NB4 (cell line): ENCODE data around the gene SSR1.

Experiments used
- TF ChIP-seq, protein P1 (sequence below): IDR thresholded peaks from one replicate; pipeline ENCODE4 v1.5.1; 2012; ENCODE audit warnings: low read depth, low read length
- TF ChIP-seq, protein P2 (sequence below): IDR thresholded peaks from 2 replicates; pipeline ENCODE4 v1.6.1; 2011; ENCODE audit warnings: low read depth, low read length

DNA sequence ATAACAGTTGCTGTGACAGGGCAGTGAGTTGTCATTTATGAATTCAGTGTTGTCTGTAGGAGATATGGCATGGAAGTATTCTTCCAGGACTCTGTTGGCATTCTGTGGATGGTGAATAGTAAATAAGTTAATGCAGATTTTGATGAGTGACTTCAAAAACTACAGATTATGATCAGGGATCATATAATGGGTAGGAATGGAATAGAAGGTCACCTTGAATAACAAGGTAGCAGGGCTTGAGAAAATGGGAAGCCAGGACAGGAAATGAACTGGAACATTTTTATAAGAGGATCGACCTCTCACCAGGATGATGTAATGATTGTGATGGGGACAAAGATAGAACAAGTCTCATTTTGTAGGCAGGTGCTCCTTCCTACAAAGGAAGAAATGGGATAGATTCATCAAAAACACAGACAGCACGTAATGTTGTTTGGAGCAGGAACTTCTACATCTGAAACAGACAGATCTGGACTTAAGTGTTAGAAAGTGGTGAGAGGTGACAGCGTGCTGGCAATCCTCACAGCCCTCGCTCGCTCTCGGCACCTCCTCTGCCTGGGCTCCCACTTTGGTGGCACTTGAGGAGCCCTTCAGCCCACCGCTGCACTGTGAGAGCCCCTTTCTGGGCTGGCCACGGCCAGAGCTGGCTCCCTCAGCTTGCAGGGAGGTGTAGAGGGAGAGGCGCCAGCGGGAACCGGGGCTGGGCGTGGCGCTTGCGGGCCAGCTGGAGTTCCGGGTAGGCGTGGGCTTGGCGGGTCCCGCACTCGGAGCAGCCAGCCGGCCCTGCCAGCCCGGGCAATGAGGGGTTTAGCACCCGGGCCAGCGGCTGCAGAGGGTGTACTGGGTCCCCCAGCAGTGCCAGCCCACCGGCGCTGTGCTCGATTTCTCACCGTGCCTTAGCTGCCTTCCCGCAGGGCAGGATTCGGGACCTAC, 30.8 kb upstream of the SSR1 start:
- TF ChIP-seq, protein P1, sequence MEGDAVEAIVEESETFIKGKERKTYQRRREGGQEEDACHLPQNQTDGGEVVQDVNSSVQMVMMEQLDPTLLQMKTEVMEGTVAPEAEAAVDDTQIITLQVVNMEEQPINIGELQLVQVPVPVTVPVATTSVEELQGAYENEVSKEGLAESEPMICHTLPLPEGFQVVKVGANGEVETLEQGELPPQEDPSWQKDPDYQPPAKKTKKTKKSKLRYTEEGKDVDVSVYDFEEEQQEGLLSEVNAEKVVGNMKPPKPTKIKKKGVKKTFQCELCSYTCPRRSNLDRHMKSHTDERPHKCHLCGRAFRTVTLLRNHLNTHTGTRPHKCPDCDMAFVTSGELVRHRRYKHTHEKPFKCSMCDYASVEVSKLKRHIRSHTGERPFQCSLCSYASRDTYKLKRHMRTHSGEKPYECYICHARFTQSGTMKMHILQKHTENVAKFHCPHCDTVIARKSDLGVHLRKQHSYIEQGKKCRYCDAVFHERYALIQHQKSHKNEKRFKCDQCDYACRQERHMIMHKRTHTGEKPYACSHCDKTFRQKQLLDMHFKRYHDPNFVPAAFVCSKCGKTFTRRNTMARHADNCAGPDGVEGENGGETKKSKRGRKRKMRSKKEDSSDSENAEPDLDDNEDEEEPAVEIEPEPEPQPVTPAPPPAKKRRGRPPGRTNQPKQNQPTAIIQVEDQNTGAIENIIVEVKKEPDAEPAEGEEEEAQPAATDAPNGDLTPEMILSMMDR: no peak
- TF ChIP-seq, protein P2, sequence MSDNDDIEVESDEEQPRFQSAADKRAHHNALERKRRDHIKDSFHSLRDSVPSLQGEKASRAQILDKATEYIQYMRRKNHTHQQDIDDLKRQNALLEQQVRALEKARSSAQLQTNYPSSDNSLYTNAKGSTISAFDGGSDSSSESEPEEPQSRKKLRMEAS: no peak
